Activated gamma-delta T cell (primary cell): Measurements from ENCODE around the gene ACTG2.

Experiments
- DNase-seq: peaks from one replicate; lab custom pipeline; 2025; lab: John Stamatoyannopoulos, UW

Gene ACTG2

DNA sequence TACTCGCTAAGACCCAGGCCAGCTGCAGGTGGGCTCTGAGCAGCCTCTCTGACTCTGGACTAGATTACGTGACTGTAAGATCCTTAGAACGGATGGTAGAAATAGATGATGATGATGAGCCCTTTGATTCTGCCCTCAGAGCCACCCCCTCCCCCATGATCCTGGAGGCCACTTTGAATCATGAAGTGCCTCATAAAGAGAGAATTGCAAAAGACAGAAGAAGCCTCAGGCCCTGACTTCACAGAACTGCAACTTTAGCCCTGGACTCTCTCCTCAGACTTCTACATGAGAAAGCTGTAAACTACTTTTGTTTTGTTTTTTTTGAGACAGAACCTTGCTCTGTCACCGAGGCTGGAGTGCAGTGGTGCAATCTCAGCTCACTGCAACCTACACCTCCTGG is 76.5 kb downstream of the ACTG2 start:
- no peak for DNase-seq
